Neural cell (in vitro differentiated cells): Measurements from ENCODE around the gene NCBP1.

ENCODE experiments used
- CTCF ChIP-seq: fragments of 450-650 bp; IDR thresholded peaks from 2 replicates; pipeline ENCODE4 v1.5.1; 2014; ENCODE audit warnings: antibody characterized with exemption, mild to moderate bottlenecking, moderate library complexity; ENCODE audit not compliant: poor library complexity, severe bottlenecking
- EP300 ChIP-seq: fragments of 450-650 bp; conservative IDR thresholded peaks from 2 replicates; pipeline ENCODE4 v1.6.1; 2014; ENCODE audit warnings: antibody characterized with exemption, mild to moderate bottlenecking, moderate library complexity; ENCODE audit not compliant: poor library complexity, severe bottlenecking
- EZH2 ChIP-seq: fragments of 200-600, 300-800 bp; shearing (Covaris generic), sonication (generic); IDR thresholded peaks from 2 replicates; pipeline ENCODE4 v1.6.1; 2014; ENCODE audit warnings: antibody characterized with exemption, low read length, borderline replicate concordance, mild to moderate bottlenecking; ENCODE audit not compliant: insufficient read depth, poor library complexity, severe bottlenecking
- MXI1 ChIP-seq: fragments of 450-650 bp; conservative IDR thresholded peaks from 2 replicates; pipeline ENCODE4 v1.6.1; 2014; ENCODE audit warnings: antibody characterized with exemption, mild to moderate bottlenecking; ENCODE audit not compliant: poor library complexity, severe bottlenecking
- POLR2AphosphoS5 ChIP-seq: IDR thresholded peaks from 2 replicates; pipeline ENCODE4 v1.6.1; 2012
- RAD21 ChIP-seq: fragments of 450-650 bp; conservative IDR thresholded peaks from 2 replicates; pipeline ENCODE4 v1.6.1; 2014; ENCODE audit warnings: antibody characterized with exemption, mild to moderate bottlenecking, moderate library complexity
- REST ChIP-seq: IDR thresholded peaks from 2 replicates; pipeline ENCODE4 v1.6.1; 2012; ENCODE audit warnings: borderline replicate concordance
- TAF1 ChIP-seq: IDR thresholded peaks from 2 replicates; pipeline ENCODE4 v1.6.1; 2012; ENCODE audit warnings: low read depth

- TF ChIP-seq CTCF (no peak), MXI1 (no peak), RAD21 (no peak), REST (no peak), TAF1 (no peak), EP300 (no peak), EZH2 (no peak), POLR2AphosphoS5 (no peak)
Observed at GRCh38 chr9:97694769-97695168, 61.1 kb downstream of the NCBP1 start.
